ENCODE results near the gene VPS72.

GRCh38 chr1:151158751-151159251 is 31.2 kb downstream of the VPS72 start:
- no peak for TF ChIP-seq POLR2A (IDR thresholded peaks at IDR 0.05)
- TF ChIP-seq CTCF (IDR thresholded peaks at IDR 0.05 in 4 of 5, conservative IDR thresholded peaks at IDR 0.05 in 1 of 5): no peak
